ENCODE data around the gene PPP4R1. TPM values are rescaled to one million over a fixed set of nuclear protein-coding genes. Genes with fewer than 3 reads are reported as not detected.

The PPP4R1 gene
- total RNA-seq, 1 donor from 2014 or later: 151 TPM

DNA sequence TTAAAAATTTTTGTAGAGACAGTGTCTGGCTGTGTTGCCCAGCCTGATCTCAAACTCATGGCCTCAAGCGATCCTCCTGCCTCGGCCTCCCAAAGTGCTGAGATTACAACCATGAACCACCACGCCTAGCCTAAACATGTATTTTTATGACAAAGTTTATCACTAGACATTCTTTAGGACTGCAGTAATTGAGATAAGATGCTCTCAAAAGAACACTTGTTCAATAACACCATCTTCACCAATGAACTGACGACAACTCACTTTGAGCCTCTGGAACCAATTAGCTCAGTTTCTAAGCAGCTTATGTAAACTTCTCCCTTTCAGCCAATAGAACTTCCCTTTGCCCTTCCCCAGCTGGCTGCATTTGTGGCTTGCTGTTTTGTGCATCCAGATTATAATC, 15.3 kb upstream of the PPP4R1 start:
- Histone ChIP-seq H3K27ac (ENCODE audit: low read depth, low read length) (no peak overlapping the region), H3K4me3 (ENCODE audit: low read length in 3 of 3) (no peak overlapping the region), H3K4me1 (ENCODE audit: control insufficient read depth in 3 of 3, insufficient read depth in 3 of 3, low read length in 3 of 3) (no peaks in the 10 kb centered on the region), H3K27me3 (ENCODE audit: control insufficient read depth in 3 of 3, insufficient read depth in 3 of 3, low read length in 3 of 3) (no peaks in the 10 kb centered on the region), H3K9ac (ENCODE audit: low read depth in 1 of 3, low read length in 3 of 3) (no peak overlapping the region), H3K9me3 (ENCODE audit: control insufficient read depth in 3 of 3, low read length in 3 of 3) (no peaks in the 10 kb centered on the region), H3K36me3 (ENCODE audit: control insufficient read depth in 3 of 3, insufficient read depth in 3 of 3, low read length in 3 of 3) (no peaks in the 10 kb centered on the region)

DNA sequence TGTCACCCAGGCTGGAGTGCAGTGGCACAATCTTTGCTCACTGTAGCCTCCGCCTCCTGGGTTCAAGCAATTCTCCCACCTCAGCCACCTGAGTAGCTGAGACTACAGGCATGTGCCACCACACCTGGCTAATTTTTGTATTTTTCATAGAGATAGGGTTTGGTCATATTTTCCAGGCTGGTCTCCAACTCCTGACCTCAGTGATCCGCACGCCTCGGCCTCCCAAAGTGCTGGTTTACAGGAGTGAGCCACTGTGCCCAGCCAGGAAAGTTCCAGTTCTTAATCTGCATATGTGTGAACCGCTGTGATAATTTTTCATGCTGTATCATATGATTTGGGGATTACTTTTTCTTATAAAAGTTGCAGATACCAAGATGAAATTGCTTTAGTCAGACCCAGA, 14.6 kb upstream of the PPP4R1 start:
- Histone ChIP-seq H3K36me3 (ENCODE audit: control insufficient read depth in 3 of 3, insufficient read depth in 3 of 3, low read length in 3 of 3) (no peaks in the 10 kb centered on the region), H3K4me1 (ENCODE audit: control insufficient read depth in 3 of 3, insufficient read depth in 3 of 3, low read length in 3 of 3) (no peaks in the 10 kb centered on the region), H3K9me3 (ENCODE audit: control insufficient read depth in 3 of 3, low read length in 3 of 3) (no peaks in the 10 kb centered on the region), H3K9ac (ENCODE audit: low read depth in 1 of 3, low read length in 3 of 3) (no peak overlapping the region), H3K27ac (ENCODE audit: low read depth, low read length) (no peak overlapping the region), H3K4me3 (ENCODE audit: low read length in 3 of 3) (no peak overlapping the region), H3K27me3 (ENCODE audit: control insufficient read depth in 3 of 3, insufficient read depth in 3 of 3, low read length in 3 of 3) (no peaks in the 10 kb centered on the region)

DNA sequence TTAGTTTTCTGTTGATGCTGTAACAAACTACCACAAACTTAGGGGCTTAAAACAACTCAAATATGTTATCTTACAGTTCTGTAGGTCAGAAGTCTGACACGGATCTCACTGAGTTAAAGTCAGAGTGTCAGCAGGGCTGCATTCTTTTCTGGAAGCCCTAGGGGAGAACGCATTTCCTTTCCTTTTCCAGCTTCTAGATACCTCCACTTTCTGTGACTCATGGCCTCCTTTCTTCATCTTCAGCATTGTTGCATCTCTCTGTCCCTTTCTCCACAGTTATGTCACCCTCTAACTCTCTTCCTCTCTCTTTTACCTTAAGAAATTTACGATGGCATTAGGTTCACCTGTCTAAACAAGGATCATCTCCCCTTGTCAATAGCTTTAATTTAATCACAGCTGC, 13.3 kb upstream of the PPP4R1 start:
- Histone ChIP-seq H3K4me3 (ENCODE audit: low read length in 3 of 3) (no peak overlapping the region), H3K27me3 (ENCODE audit: control insufficient read depth in 3 of 3, insufficient read depth in 3 of 3, low read length in 3 of 3) (no peaks in the 10 kb centered on the region), H3K36me3 (ENCODE audit: control insufficient read depth in 3 of 3, insufficient read depth in 3 of 3, low read length in 3 of 3) (no peaks in the 10 kb centered on the region), H3K27ac (ENCODE audit: low read depth, low read length) (no peak overlapping the region), H3K9me3 (ENCODE audit: control insufficient read depth in 3 of 3, low read length in 3 of 3) (no peaks in the 10 kb centered on the region), H3K9ac (ENCODE audit: low read depth in 1 of 3, low read length in 3 of 3) (no peak overlapping the region), H3K4me1 (ENCODE audit: control insufficient read depth in 3 of 3, insufficient read depth in 3 of 3, low read length in 3 of 3) (no peaks in the 10 kb centered on the region)

DNA sequence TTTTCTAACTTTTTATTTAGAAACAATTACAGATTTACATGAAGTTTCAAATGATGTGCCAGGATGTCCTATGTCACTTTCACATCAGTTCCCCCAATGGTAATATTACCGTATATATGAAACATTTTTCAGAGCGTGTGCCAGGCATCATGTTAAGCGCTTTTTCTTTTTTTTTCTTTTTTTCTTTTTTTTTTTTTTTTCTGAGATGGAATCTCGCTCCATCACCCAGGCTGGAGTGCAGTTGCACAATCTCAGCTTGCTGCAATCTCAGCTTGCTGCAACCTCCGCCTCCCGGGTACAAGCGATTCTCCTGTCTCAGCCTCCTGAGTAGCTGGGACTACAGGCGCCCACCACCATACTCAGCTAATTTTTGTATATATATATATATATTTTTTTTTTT, 5.6 kb upstream of the PPP4R1 start:
- Histone ChIP-seq H3K4me1 (ENCODE audit: control insufficient read depth in 3 of 3, insufficient read depth in 3 of 3, low read length in 3 of 3) (peaks cover 6% of the 10 kb centered on the region in 3 donors), H3K9ac (ENCODE audit: low read depth in 1 of 3, low read length in 3 of 3) (no peak overlapping the region), H3K9me3 (ENCODE audit: control insufficient read depth in 3 of 3, low read length in 3 of 3) (no peaks in the 10 kb centered on the region), H3K27me3 (ENCODE audit: control insufficient read depth in 3 of 3, insufficient read depth in 3 of 3, low read length in 3 of 3) (no peaks in the 10 kb centered on the region), H3K4me3 (ENCODE audit: low read length in 3 of 3) (no peak overlapping the region), H3K36me3 (ENCODE audit: control insufficient read depth in 3 of 3, insufficient read depth in 3 of 3, low read length in 3 of 3) (no peaks in the 10 kb centered on the region), H3K27ac (ENCODE audit: low read depth, low read length) (no peak overlapping the region)

DNA sequence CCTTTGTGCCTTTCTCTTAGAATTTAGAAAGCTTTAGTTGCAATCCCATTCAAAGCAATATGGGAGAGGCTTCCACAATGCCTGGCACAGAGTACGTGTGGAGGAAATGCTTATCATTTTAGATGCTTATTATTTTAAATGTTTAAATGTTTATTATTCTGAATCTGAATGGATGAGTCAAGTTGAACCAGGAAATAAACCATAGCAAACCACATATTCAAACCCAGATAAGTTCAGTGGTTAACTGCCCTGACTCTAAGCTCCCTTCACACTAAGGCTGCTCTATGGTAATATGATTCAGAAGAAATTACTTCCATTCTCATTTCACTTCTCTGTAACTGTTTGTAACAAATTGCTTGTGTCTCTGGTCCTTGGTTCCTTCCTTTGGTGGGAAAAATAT, 5.2 kb upstream of the PPP4R1 start:
- no peak overlapping the region for H3K27ac ChIP-seq (ENCODE audit: low read depth, low read length)
- peaks cover 6 to 7% (median 6%) of the 10 kb centered on the region in 3 donors for H3K4me1 ChIP-seq (ENCODE audit: control insufficient read depth in 3 of 3, insufficient read depth in 3 of 3, low read length in 3 of 3)
- H3K27me3 ChIP-seq (ENCODE audit: control insufficient read depth in 3 of 3, insufficient read depth in 3 of 3, low read length in 3 of 3): no peaks in the 10 kb centered on the region
- H3K9me3 ChIP-seq (ENCODE audit: control insufficient read depth in 3 of 3, low read length in 3 of 3): no peaks in the 10 kb centered on the region
- no peak overlapping the region for H3K4me3 ChIP-seq (ENCODE audit: low read length in 3 of 3)
- H3K9ac ChIP-seq (ENCODE audit: low read depth in 1 of 3, low read length in 3 of 3): no peak overlapping the region
- H3K36me3 ChIP-seq (ENCODE audit: control insufficient read depth in 3 of 3, insufficient read depth in 3 of 3, low read length in 3 of 3): no peaks in the 10 kb centered on the region

DNA sequence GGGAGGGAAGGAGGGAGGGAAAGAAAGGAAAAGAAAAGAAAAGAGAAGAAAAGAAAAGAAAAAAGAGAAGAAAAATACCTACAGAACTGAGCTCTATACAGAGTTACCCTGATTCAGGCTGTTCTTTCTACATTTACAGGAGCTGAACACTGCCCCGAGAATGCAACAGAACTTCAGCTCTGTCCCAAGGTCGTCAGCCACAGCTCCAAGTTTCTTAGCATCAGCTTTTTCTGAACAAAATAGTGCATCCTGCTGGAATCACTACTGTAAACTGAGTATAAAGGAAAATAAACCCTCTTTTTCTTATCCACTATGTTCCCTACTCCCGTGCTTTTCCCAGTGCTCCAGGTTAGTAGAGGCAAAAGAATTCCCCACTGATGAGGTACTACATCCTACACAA, 4.7 kb upstream of the PPP4R1 start:
- Histone ChIP-seq H3K27ac (ENCODE audit: low read depth, low read length) (no peak overlapping the region), H3K27me3 (ENCODE audit: control insufficient read depth in 3 of 3, insufficient read depth in 3 of 3, low read length in 3 of 3) (no peaks in the 10 kb centered on the region), H3K9ac (ENCODE audit: low read depth in 1 of 3, low read length in 3 of 3) (no peak overlapping the region), H3K4me1 (ENCODE audit: control insufficient read depth in 3 of 3, insufficient read depth in 3 of 3, low read length in 3 of 3) (peaks cover 6 to 7% (median 6%) of the 10 kb centered on the region in 3 donors), H3K4me3 (ENCODE audit: low read length in 3 of 3) (no peak overlapping the region), H3K9me3 (ENCODE audit: control insufficient read depth in 3 of 3, low read length in 3 of 3) (no peaks in the 10 kb centered on the region), H3K36me3 (ENCODE audit: control insufficient read depth in 3 of 3, insufficient read depth in 3 of 3, low read length in 3 of 3) (no peaks in the 10 kb centered on the region)

DNA sequence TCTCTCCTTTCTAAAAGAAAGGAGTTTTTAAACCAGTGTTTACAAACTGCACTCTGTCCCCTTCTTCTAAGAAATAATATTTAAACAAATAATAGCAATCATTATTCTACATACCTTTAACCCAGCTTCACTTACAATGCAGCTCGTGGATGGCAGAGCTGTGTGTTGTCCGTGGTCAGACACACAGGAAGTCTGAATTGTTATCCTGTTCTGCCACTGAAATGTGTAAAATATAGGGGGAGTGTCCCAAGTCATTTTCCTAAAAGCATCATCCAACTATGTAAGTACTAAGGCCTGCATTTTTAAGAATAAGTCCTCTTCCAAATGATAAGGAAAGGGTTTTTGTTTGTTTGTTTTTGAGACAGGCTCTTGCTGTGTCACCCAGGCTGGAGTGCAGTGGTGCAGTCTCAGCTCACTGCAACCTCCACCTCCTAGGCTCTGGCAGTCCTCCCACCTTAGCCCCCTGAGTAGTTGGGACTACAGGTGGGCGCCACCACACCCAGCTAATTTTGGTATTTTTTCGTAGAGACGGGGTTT, 2.7 kb upstream of the PPP4R1 start:
- Histone ChIP-seq H3K4me1 (ENCODE audit: control insufficient read depth in 3 of 3, insufficient read depth in 3 of 3, low read length in 3 of 3) (peaks cover 9 to 23% (median 18%) of the 10 kb centered on the region in 3 donors), H3K9ac (ENCODE audit: low read depth in 1 of 3, low read length in 3 of 3) (no peak overlapping the region), H3K27ac (ENCODE audit: low read depth, low read length) (no peak overlapping the region)

DNA sequence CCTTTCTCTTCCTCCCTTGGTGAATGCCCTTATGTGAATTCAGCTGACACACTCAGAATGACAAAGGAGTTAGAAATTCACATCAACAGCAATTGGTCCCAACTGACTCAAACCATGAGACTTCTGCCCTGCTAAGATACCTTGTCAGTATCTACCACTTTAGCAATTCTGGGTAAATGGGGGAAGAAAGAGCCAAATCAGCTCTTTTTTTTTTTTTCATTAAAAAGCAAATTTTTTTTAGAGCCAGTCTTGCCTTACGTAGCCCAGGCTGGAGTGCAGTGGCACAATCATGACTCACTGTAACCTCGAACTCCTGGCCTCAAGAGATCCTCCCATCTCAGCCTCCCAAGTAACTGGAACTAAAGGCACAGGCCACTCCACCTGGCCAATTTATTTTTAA, 1.7 kb upstream of the PPP4R1 start:
- Histone ChIP-seq H3K9me3 (ENCODE audit: control insufficient read depth in 3 of 3, low read length in 3 of 3) (no peaks in the 10 kb centered on the region), H3K27ac (ENCODE audit: low read depth, low read length) (no peak overlapping the region), H3K9ac (ENCODE audit: low read depth in 1 of 3, low read length in 3 of 3) (no peak overlapping the region), H3K4me3 (ENCODE audit: low read length in 3 of 3) (no peak overlapping the region), H3K4me1 (ENCODE audit: control insufficient read depth in 3 of 3, insufficient read depth in 3 of 3, low read length in 3 of 3) (peaks cover 9 to 24% (median 20%) of the 10 kb centered on the region in 3 donors), H3K36me3 (ENCODE audit: control insufficient read depth in 3 of 3, insufficient read depth in 3 of 3, low read length in 3 of 3) (peaks cover 0 to 3% (median 2%) of the 10 kb centered on the region in 3 donors), H3K27me3 (ENCODE audit: control insufficient read depth in 3 of 3, insufficient read depth in 3 of 3, low read length in 3 of 3) (no peaks in the 10 kb centered on the region)

More for the DNA sequence above, 2.7 kb upstream of the PPP4R1 start:
- Histone ChIP-seq H3K4me3 (ENCODE audit: low read length in 3 of 3) (no peak overlapping the region), H3K36me3 (ENCODE audit: control insufficient read depth in 3 of 3, insufficient read depth in 3 of 3, low read length in 3 of 3) (no peaks in the 10 kb centered on the region), H3K9me3 (ENCODE audit: control insufficient read depth in 3 of 3, low read length in 3 of 3) (no peaks in the 10 kb centered on the region), H3K27me3 (ENCODE audit: control insufficient read depth in 3 of 3, insufficient read depth in 3 of 3, low read length in 3 of 3) (no peaks in the 10 kb centered on the region)

DNA sequence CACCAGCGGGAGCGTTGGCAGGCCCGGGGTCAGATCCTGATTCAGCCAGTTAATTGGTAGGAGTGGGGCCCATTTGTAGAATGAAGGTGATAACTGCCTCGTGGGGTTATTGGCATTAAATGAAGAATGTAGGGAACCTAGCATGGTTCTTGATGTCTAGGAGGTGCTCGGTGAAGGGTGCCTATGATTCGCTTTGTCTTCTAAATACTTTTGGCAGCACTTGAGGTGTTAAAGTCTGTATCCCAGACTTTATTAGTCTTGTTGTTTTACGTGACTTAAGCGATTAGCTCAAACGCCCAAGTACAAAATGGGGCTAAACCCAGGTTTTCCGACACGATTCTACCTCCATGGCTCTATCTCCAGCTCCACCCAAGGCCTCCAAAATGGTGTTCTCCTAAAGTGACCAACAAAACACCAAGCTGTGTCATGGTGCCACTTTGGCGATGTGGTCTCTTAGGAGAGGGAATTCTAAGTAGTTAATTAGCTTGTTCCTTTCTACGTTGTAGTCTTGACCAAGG, 980 bp upstream of the PPP4R1 start:
- peak overlapping the region; percentile 36 to 79 (median 71) for H3K9ac ChIP-seq (ENCODE audit: low read depth in 1 of 3, low read length in 3 of 3)
- no peaks in the 10 kb centered on the region for H3K9me3 ChIP-seq (ENCODE audit: control insufficient read depth in 3 of 3, low read length in 3 of 3)
- H3K27ac ChIP-seq (ENCODE audit: low read depth, low read length): peak overlapping the region; percentile 78
- H3K27me3 ChIP-seq (ENCODE audit: control insufficient read depth in 3 of 3, insufficient read depth in 3 of 3, low read length in 3 of 3): no peaks in the 10 kb centered on the region
- peaks cover 0 to 4% (median 3%) of the 10 kb centered on the region in 3 donors for H3K36me3 ChIP-seq (ENCODE audit: control insufficient read depth in 3 of 3, insufficient read depth in 3 of 3, low read length in 3 of 3)
- H3K4me1 ChIP-seq (ENCODE audit: control insufficient read depth in 3 of 3, insufficient read depth in 3 of 3, low read length in 3 of 3): peaks cover 9 to 24% (median 20%) of the 10 kb centered on the region in 3 donors
- peak overlapping the region; percentile 66 to 76 (median 75) for H3K4me3 ChIP-seq (ENCODE audit: low read length in 3 of 3)

DNA sequence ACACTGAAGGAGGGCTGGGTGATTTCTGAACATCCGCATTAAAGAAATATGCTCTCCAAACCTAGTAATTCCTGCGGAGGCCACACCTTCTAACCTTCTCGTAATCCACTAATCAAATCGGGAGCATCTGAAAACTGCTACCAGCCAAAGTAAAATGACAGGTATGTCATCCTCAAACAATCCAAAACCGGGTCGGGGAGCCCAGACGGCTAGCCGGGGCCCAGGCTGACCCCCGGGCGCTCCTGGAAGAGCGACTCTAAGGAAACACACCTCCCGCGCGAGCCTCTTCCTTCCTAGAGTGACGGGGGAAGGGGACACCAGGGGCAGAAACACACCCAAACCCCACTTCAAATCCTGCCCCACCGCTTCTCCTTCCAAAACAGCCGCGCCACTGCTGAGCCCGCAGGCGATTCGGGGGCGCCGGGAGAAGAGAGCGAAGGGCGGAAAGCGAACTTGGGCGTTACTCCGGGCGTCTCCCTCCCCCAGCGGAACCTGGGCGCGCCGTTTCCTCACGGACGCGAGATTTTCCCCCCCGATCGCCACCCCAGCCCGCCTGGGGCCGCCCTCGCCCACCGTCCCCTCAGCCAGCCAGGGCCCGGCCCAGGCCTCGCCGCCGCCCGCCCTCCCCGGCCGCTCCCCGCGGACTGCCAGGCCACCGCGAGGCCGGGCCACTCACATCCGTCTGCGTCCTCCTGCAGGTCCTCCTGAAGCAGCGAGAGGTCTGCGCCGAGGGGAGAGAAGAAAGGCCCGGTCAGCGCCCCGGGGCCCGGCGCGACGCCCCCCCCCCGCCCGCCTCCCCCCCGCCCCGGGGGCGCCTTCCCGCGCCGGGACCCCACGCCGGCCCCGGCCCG, 584 bp downstream of the PPP4R1 start:
- Histone ChIP-seq H3K4me1 (ENCODE audit: control insufficient read depth in 3 of 3, insufficient read depth in 3 of 3, low read length in 3 of 3) (peaks cover 9 to 24% (median 20%) of the 10 kb centered on the region in 3 donors), H3K27me3 (ENCODE audit: control insufficient read depth in 3 of 3, insufficient read depth in 3 of 3, low read length in 3 of 3) (no peaks in the 10 kb centered on the region)

More for the DNA sequence above, 584 bp downstream of the PPP4R1 start:
- Histone ChIP-seq H3K36me3 (ENCODE audit: control insufficient read depth in 3 of 3, insufficient read depth in 3 of 3, low read length in 3 of 3) (peaks cover 0 to 4% (median 3%) of the 10 kb centered on the region in 3 donors), H3K9ac (ENCODE audit: low read depth in 1 of 3, low read length in 3 of 3) (peak overlapping the region; percentile 82 to 93 (median 87)), H3K27ac (ENCODE audit: low read depth, low read length) (peak overlapping the region; percentile 82), H3K9me3 (ENCODE audit: control insufficient read depth in 3 of 3, low read length in 3 of 3) (no peaks in the 10 kb centered on the region), H3K4me3 (ENCODE audit: low read length in 3 of 3) (peak overlapping the region; percentile 76 to 84 (median 80))

Data from skeletal muscle tissue (tissue), 4 donors.